ENCODE data around the gene IQCN.

The IQCN gene

GRCh38 chr19:18308051-18308947 is 34.0 kb upstream of the IQCN start:
- Histone ChIP-seq H3K4me3 (replicated peaks; ENCODE audit: low read depth, low read length) (no peak overlapping the region), H3K27me3 (replicated peaks; ENCODE audit: control insufficient read depth, insufficient read depth, low read length) (no peaks in the 10 kb centered on the region), H3K36me3 (ENCODE audit: control insufficient read depth, insufficient read depth, low read length) (peaks cover 21% of the 10 kb centered on the region)
- no peak for DNase-seq (ENCODE audit: extremely low read depth, insufficient read length)
- TF ChIP-seq CTCF (IDR thresholded peaks at IDR 0.05; ENCODE audit: insufficient read depth, low read length, poor library complexity, severe bottlenecking), result no peak

DNA sequence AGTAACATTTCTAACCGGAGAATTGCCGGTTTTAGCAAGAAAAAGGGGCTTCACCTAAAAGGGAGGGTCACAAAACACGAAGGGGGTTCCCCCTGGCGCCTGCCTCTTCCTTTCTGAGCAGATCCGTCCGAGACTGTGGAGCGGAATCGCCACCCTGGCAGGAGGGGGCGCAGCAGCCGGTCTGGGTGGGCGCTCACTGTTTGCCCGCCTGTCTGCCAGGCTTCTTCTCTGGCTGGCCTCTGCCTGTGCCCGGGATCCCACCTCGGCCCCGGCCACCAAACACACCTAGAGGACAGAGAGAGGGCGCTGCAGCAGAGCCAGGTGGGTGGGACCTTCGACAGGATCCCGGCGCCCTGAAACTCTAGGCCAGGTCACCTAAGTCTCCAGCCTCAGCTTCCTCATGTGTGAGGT is 33.0 kb upstream of the IQCN start:
- TF ChIP-seq CTCF (IDR thresholded peaks at IDR 0.05; ENCODE audit: insufficient read depth, low read length, poor library complexity, severe bottlenecking), result peak; percentile 39
- no peak overlapping the region for H3K4me3 ChIP-seq (replicated peaks; ENCODE audit: low read depth, low read length)
- H3K27me3 ChIP-seq (replicated peaks; ENCODE audit: control insufficient read depth, insufficient read depth, low read length), result no peaks in the 10 kb centered on the region
- DNase-seq (ENCODE audit: extremely low read depth, insufficient read length), result no peak
- peaks cover 17% of the 10 kb centered on the region for H3K36me3 ChIP-seq (ENCODE audit: control insufficient read depth, insufficient read depth, low read length)

- DNase-seq (ENCODE audit: extremely low read depth, insufficient read length), result no peak
- H3K27me3 ChIP-seq (replicated peaks; ENCODE audit: control insufficient read depth, insufficient read depth, low read length), result no peaks in the 10 kb centered on the region
- peak overlapping the region; percentile 4; the same call in 1 of the 2 replicates for H3K4me3 ChIP-seq (replicated peaks; ENCODE audit: low read depth, low read length)
- no peak for TF ChIP-seq CTCF (IDR thresholded peaks at IDR 0.05; ENCODE audit: insufficient read depth, low read length, poor library complexity, severe bottlenecking)
- peaks cover 13% of the 10 kb centered on the region for H3K36me3 ChIP-seq (ENCODE audit: control insufficient read depth, insufficient read depth, low read length)
These were observed 32.6 kb upstream of the IQCN start for GRCh38 chr19:18306888-18307260.

DNA sequence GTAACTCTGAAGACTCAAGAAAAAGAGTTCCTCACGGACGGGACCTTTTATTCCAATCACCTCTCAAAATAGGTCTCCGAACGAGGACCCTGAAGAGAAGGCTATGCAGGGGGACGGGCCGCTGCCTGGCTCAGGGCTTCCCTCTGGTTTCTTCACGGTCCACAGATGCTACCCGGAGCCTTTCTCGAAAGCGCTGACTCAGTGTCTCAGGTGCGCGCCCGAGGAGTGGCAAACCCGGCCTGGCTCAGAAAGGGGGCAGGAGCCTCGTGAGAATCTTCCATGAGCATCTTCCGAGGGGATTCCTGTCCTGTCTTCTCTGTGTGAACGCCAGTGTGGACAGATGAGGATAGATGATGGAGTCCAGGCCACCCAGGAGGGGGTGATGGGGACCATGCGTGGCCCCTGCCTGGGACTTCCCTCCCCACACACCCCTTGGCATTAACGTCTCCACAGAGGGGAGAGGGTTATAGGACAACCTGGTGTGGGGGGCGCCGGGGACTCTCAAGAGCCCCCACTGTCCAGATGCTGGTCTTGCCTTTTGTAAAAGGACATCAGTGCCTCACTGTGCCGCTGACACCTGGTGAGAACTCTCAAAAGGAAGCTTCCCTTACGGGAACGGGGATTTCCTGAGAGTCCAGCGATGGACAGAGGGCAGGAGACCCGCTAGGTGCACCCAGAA is 32.1 kb upstream of the IQCN start:
- Histone ChIP-seq H3K27me3 (replicated peaks; ENCODE audit: control insufficient read depth, insufficient read depth, low read length) (no peaks in the 10 kb centered on the region), H3K4me3 (replicated peaks; ENCODE audit: low read depth, low read length) (peak overlapping the region; percentile 4; the same call in 1 of the 2 replicates), H3K36me3 (ENCODE audit: control insufficient read depth, insufficient read depth, low read length) (peaks cover 9% of the 10 kb centered on the region)
- no peak for TF ChIP-seq CTCF (IDR thresholded peaks at IDR 0.05; ENCODE audit: insufficient read depth, low read length, poor library complexity, severe bottlenecking)
- DNase-seq (ENCODE audit: extremely low read depth, insufficient read length), result peak; percentile 43

GRCh38 chr19:18304458-18305310 is 30.4 kb upstream of the IQCN start:
- peaks cover 4% of the 10 kb centered on the region for H3K36me3 ChIP-seq (ENCODE audit: control insufficient read depth, insufficient read depth, low read length)
- DNase-seq (ENCODE audit: extremely low read depth, insufficient read length), result peak; percentile 82
- H3K27me3 ChIP-seq (replicated peaks; ENCODE audit: control insufficient read depth, insufficient read depth, low read length), result no peaks in the 10 kb centered on the region
- H3K4me3 ChIP-seq (replicated peaks; ENCODE audit: low read depth, low read length), result peak overlapping the region; percentile 73
- no peak for TF ChIP-seq CTCF (IDR thresholded peaks at IDR 0.05; ENCODE audit: insufficient read depth, low read length, poor library complexity, severe bottlenecking)
